HCEC 1CT (cell line): ENCODE data around the gene DDAH1.

Experiments
- DNase-seq: peaks from one replicate; pipeline ENCODE4 v3.0.0-alpha.2; 2017

The DDAH1 gene

GRCh38 chr1:85386068-85386722 is 78.8 kb downstream of the DDAH1 start:
- DNase-seq: no peak

GRCh38 chr1:85379203-85380136 is 85.5 kb downstream of the DDAH1 start:
- no peak for DNase-seq

GRCh38 chr1:85378534-85378933 is 86.4 kb downstream of the DDAH1 start:
- no peak for DNase-seq

GRCh38 chr1:85376356-85376755 is 88.6 kb downstream of the DDAH1 start:
- no peak for DNase-seq

- DNase-seq: no peak
Observed at GRCh38 chr1:85375493-85375892, 89.5 kb downstream of the DDAH1 start.

GRCh38 chr1:85374160-85374559 is 90.8 kb downstream of the DDAH1 start:
- peak; percentile 91 for DNase-seq

GRCh38 chr1:85373378-85373708 is 91.6 kb downstream of the DDAH1 start:
- DNase-seq: no peak

GRCh38 chr1:85372683-85373377 is 92.1 kb downstream of the DDAH1 start:
- DNase-seq: peak; percentile 78

GRCh38 chr1:85371021-85371420 is 93.9 kb downstream of the DDAH1 start:
- no peak for DNase-seq

- no peak for DNase-seq
Observed at GRCh38 chr1:85368073-85368770, 96.7 kb downstream of the DDAH1 start.

- DNase-seq: peak; percentile 97
Observed at GRCh38 chr1:85366391-85367170, 98.4 kb downstream of the DDAH1 start.

- no peak for DNase-seq
Observed at GRCh38 chr1:85365851-85366250, 99.1 kb downstream of the DDAH1 start.

GRCh38 chr1:85363521-85363920 is 101.4 kb downstream of the DDAH1 start:
- no peak for DNase-seq

- DNase-seq: no peak
Observed at GRCh38 chr1:85363092-85363491, 101.9 kb downstream of the DDAH1 start.

GRCh38 chr1:85361606-85362296 is 103.2 kb downstream of the DDAH1 start:
- DNase-seq: no peak

- no peak for DNase-seq
Observed at GRCh38 chr1:85360730-85361493, 104.0 kb downstream of the DDAH1 start.

- DNase-seq: no peak
Observed at GRCh38 chr1:85359874-85360721, 104.9 kb downstream of the DDAH1 start.

GRCh38 chr1:85358702-85359438 is 106.1 kb downstream of the DDAH1 start:
- DNase-seq: peak; percentile 49

- no peak for DNase-seq
Observed at GRCh38 chr1:85357817-85358216, 107.1 kb downstream of the DDAH1 start.
